Gastrocnemius medialis (tissue), 4 donors: ENCODE data around the gene DDX41. TPM values are rescaled to one million over a fixed set of nuclear protein-coding genes. Genes with fewer than 3 reads are reported as not detected.

ENCODE experiments used
- ATAC-seq, 2 donors: fragments of 150-250 bp; one replicate each; pipeline ENCODE4 v1.9.1; 2016
- DNase-seq, 2 donors: peaks; one replicate each; pipeline ENCODE4 v3.0.0-alpha.2; 2019
- H3K27ac ChIP-seq, 4 donors: fragments of 200-600 bp; sonication (generic); 1 replicate in 1 of 4; 2 replicates in 3 of 4; pipeline ENCODE4 v1.5.1; 2016 to 2018; ENCODE audit warnings: mild to moderate bottlenecking in 2 of 4, moderate library complexity in 1 of 4
- H3K27me3 ChIP-seq, 3 donors: fragments of 200-600 bp; sonication (generic) in 2 of 3; 1 replicate in 1 of 3; 2 replicates in 2 of 3; pipeline versions ENCODE4 v1.5.1 to v1.6.0; 2016 to 2019; ENCODE audit warnings: mild to moderate bottlenecking in 1 of 3, moderate library complexity in 1 of 3
- H3K36me3 ChIP-seq, 2 donors: fragments of 200-600 bp; sonication (generic) in 1 of 2; one replicate each; pipeline ENCODE4 v1.5.1; 2017 to 2018
- H3K4me1 ChIP-seq, 2 donors: fragments of 200-600 bp; sonication (generic) in 1 of 2; one replicate each; pipeline ENCODE4 v1.5.1; 2016 to 2017; ENCODE audit warnings: mild to moderate bottlenecking in 2 of 2
- H3K4me3 ChIP-seq, 4 donors: fragments of 200-600 bp; sonication (generic) in 3 of 4; 1 replicate in 1 of 4; 2 replicates in 3 of 4; pipeline ENCODE4 v1.5.1; 2016 to 2019; ENCODE audit warnings: mild to moderate bottlenecking in 2 of 4
- H3K9me3 ChIP-seq, 3 donors: fragments of 200-600 bp; sonication (generic) in 2 of 3; 1 replicate in 1 of 3; 2 replicates in 2 of 3; pipeline ENCODE4 v1.5.1; 2016 to 2019
- CTCF ChIP-seq, 5 experiments: fragments of 450-650 bp in 3 of 5; fragments of 200-600 bp in 2 of 5; sonication (generic) in 2 of 5; IDR thresholded peaks in 4 of 5; conservative IDR thresholded peaks in 1 of 5; 1 replicate in 4 of 5; 2 replicates in 1 of 5; pipeline ENCODE4 v1.5.1; 2016 to 2019; ENCODE audit warnings: antibody characterized with exemption in 5 of 5, mild to moderate bottlenecking in 3 of 5, moderate library complexity in 3 of 5
- POLR2A ChIP-seq, 2 donors: fragments of 450-650 bp; IDR thresholded peaks; one replicate each; pipeline ENCODE4 v1.6.1; 2017; ENCODE audit warnings: antibody characterized with exemption in 2 of 2, mild to moderate bottlenecking in 2 of 2, moderate library complexity in 2 of 2
- in situ Hi-C, 4 donors: fragments of 200-750 bp; cut with MboI; loops; one replicate each; pipeline versions ENCODE4 v1.15.0 to v1.8.0; 2017; ENCODE audit warnings: low sequenced_read_pairs in 4 of 4
- intact Hi-C: fragments of 100-400 bp; cut with DNase I; formaldehyde crosslinking; loops from one replicate; pipeline ENCODE4 v1.15.1; 2023; ENCODE audit warnings: low total_unique reads
- total RNA-seq, 4 donors: library from RNA; depleted of rRNA; stranded (reverse); fragments of >200 nt; gene quantifications; one replicate each; pipeline versions ENCODE4 v1.1.0 to v1.2.3, GENCODE V29; 2016

Gene DDX41
- total RNA-seq, 4 donors from 2014 or later: 47.1 to 105 (median 62.3) TPM

GRCh38 chr5:177491429-177491945 lies 25.3 kb downstream of the DDX41 start:
- Histone ChIP-seq H3K4me3 (no peak overlapping the region), H3K27ac (peak overlapping the region; percentile 33 to 98 (median 96))

GRCh38 chr5:177490992-177491391 lies 25.8 kb downstream of the DDX41 start:
- Histone ChIP-seq H3K36me3 (peaks cover 0 to 48% of the 10 kb centered on the region in 2 donors), H3K27me3 (no peaks in the 10 kb centered on the region), H3K27ac (peak overlapping the region; percentile 9 to 98 (median 64)), H3K4me1 (peaks cover 39 to 47% of the 10 kb centered on the region in 2 donors), H3K4me3 (no peak overlapping the region), H3K9me3 (no peaks in the 10 kb centered on the region)
- intact Hi-C loops (no loop called here), in situ Hi-C loops (no loop called here)
- TF ChIP-seq POLR2A (IDR thresholded peaks at IDR 0.05) (no peak), CTCF (IDR thresholded peaks at IDR 0.05 in 4 of 5, conservative IDR thresholded peaks at IDR 0.05 in 1 of 5) (no peak)
- DNase-seq: no peak
- no peak for ATAC-seq

More at GRCh38 chr5:177491429-177491945, 25.3 kb downstream of the DDX41 start:
- TF ChIP-seq POLR2A (IDR thresholded peaks at IDR 0.05) (no peak), CTCF (IDR thresholded peaks at IDR 0.05 in 4 of 5, conservative IDR thresholded peaks at IDR 0.05 in 1 of 5) (peak; percentile 49 to 93 (median 77))
- Histone ChIP-seq H3K9me3 (no peaks in the 10 kb centered on the region), H3K27me3 (no peaks in the 10 kb centered on the region), H3K36me3 (peaks cover 0 to 48% of the 10 kb centered on the region in 2 donors), H3K4me1 (peaks cover 42 to 52% of the 10 kb centered on the region in 2 donors)
- in situ Hi-C loops (no loop called here), intact Hi-C loops (no loop called here)
- no peak for DNase-seq
- ATAC-seq: no peak

- no peak for DNase-seq
- Histone ChIP-seq H3K27me3 (no peaks in the 10 kb centered on the region), H3K4me1 (peaks cover 39 to 47% of the 10 kb centered on the region in 2 donors), H3K27ac (peak overlapping the region; percentile 38 to 98 (median 69)), H3K9me3 (no peaks in the 10 kb centered on the region), H3K36me3 (peaks cover 0 to 48% of the 10 kb centered on the region in 2 donors), H3K4me3 (no peak overlapping the region)
- no peak for ATAC-seq
- intact Hi-C loops (no loop called here), in situ Hi-C loops (no loop called here)
- TF ChIP-seq CTCF (IDR thresholded peaks at IDR 0.05 in 4 of 5, conservative IDR thresholded peaks at IDR 0.05 in 1 of 5) (no peak), POLR2A (IDR thresholded peaks at IDR 0.05) (no peak)
Measured at GRCh38 chr5:177490311-177490991, 26.3 kb downstream of the DDX41 start.

- H3K36me3 ChIP-seq: peaks cover 0 to 48% of the 10 kb centered on the region in 2 donors
- ATAC-seq (no peak), DNase-seq (no peak)
- H3K27ac ChIP-seq: peak overlapping the region in 1 of 4 donors; percentile 98
- in situ Hi-C loops (no loop called here), intact Hi-C loops (no loop called here)
- no peaks in the 10 kb centered on the region for H3K9me3 ChIP-seq
- no peak overlapping the region for H3K4me3 ChIP-seq
- no peak for TF ChIP-seq CTCF (IDR thresholded peaks at IDR 0.05 in 4 of 5, conservative IDR thresholded peaks at IDR 0.05 in 1 of 5)
- peaks cover 39 to 47% of the 10 kb centered on the region in 2 donors for H3K4me1 ChIP-seq
- H3K27me3 ChIP-seq: no peaks in the 10 kb centered on the region
Measured at GRCh38 chr5:177489119-177489716, 27.5 kb downstream of the DDX41 start.
